Measurements from ENCODE around the gene KRTAP4-8.
"Not testable (repeated sequence)": the region's sequence is repeated elsewhere in the genome, so short reads cannot be mapped to it uniquely, and the experiment has no call there.

KRTAP4-8 gene

DNA sequence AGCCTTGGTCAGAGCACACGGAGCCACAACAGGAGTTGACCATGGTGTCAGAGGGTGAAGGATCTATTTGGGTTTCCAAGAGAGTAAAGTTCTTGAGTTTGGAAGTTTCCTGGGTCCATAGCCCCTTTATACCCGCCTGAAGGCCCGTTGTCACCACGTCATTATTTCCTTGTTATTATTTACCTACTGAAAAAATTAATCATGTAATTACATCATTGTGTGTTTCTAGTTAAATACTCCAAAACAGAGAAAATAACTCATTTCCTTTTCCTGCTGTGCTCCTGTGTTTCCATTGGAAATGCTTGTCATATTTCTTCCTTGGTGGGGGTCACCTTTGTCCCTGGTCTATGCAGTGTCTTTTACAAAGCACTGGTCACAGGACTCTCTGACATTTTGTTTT lies at the start of gene KRTAP4-8:
Gene KRTAP4-8, minus strand, starts transcription at position 101 of the 400 bp plus-strand sequence. Its CDS starts 58 bp downstream, at position 43.
- DNase-seq: no peak

DNA sequence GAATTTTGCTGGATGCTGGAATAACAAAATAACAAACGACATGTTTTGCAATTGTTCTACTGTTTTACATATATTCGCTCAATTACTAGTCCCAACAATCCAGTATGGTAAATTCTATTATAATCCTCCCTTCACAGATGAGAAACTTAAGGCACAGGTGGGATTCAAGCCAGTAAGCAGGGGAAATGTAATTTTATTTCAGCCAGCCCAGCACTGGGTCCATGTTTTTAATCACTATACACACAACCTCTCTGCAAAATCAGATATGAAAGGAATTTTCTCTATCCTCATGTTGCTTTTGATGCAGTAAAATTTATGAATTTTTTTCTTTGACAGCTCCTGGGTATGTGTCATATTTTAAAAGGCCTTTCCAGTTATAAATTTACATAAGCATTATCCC lies 47.3 kb upstream of the KRTAP4-8 start:
- no peak for DNase-seq

DNA sequence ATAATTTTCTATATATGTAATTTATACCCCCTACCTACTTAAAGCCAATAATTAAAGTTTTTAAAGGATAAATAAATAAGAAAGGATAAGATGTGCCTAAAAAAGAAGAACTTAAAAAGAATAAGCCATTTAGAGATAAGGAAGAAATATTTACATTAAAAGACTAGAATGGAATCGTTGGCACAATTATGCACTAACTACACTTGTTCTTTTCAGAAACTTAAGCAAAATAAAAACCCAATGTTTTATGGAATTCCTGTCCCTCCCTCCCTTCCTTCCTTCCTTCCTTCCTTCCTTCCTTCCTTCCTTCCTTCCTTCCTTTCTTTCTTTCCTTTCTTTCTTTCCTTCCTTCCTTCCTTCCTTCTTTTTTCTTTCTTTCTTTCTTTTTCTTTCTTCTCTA lies 46.9 kb upstream of the KRTAP4-8 start:
- DNase-seq: no peak

DNA sequence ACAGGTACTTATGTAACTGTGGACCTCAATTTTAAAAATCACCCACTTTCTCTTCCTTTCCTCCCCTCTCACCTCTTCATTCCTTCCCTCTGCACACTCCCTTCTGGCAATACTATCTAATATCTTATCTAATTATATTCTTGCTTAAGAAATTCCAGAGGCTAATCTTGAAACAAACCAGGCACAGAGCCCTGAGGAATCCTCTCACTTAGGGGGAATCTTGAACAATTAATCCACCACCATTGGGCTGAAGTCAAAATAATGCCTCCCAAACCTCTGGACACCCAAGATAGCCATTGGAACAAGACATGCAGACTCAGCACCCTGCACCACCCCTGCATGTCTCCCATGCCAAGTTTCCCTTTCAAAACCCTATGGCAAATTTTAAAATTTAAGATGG lies 43.4 kb upstream of the KRTAP4-8 start:
- no peak for DNase-seq

GRCh38 chr17:41140360-41141131 lies 42.6 kb upstream of the KRTAP4-8 start, which contains the start of gene KRTAP4-6:
Gene KRTAP4-6 (minus strand): TSS chr17:41140544. CDS start chr17:41140487, 57 bp downstream.
- DNase-seq: no peak

DNA sequence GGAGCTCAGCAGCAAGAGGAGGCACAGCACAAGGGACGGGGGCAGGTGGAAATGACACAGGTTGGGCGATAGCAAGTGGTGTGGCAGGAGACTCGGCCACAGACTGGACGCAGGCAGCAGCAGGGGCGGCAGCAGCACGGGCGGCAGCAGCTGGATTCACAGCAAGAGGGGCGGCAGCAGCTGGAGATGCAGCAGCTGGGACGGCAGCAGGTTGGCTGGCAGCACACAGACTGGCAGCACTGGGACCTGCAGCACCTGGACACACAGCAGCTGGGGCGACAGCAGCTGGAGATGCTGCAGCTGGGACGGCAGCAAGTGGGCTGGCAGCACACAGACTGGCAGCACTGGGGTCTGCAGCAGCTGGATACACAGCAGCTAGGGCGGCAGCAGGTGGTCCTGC lies 41.9 kb upstream of the KRTAP4-8 start:
- not testable (repeated sequence) for DNase-seq

DNA sequence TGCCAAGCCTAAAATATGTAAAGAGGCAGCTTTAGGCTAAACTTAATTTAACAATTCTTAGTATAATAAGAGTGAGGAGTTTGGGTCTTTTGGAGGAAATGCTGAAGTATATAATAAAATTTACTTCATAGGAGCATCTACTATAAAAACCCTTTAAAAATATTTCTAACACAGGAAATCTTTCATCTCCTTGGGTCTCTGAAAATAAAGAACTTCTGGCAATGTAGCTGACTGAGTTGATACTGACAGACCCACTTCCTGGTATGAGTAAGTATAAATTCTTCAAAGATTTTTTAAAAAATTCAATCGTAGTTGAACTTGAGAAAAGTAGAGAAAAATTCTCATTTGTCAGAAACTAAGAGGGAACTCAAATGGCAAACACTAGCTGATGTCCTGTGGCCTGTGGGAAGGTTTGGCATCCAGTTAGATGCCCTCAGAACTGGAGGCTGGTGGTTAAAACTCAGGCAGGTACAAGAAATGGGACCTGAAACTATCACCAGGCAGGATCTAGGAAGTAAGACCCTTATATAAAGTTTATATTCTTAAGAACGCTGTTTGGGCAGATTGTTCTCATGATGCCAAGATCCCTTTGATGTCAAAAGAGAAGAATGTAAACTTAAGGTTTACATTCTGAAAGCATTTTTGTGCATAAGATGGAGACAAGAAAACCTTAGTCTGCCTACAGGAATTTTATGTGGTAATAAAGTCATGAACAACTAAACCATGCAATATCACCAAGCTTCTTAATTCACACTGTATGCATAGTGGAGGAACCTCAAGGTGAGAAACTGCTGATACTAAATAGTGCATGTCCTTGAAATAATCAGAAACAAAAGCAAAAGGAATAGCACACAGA lies 36.2 kb upstream of the KRTAP4-8 start:
- no peak for DNase-seq

- DNase-seq: no peak
These were observed 34.0 kb upstream of the KRTAP4-8 start for GRCh38 chr17:41131979-41132378.

DNA sequence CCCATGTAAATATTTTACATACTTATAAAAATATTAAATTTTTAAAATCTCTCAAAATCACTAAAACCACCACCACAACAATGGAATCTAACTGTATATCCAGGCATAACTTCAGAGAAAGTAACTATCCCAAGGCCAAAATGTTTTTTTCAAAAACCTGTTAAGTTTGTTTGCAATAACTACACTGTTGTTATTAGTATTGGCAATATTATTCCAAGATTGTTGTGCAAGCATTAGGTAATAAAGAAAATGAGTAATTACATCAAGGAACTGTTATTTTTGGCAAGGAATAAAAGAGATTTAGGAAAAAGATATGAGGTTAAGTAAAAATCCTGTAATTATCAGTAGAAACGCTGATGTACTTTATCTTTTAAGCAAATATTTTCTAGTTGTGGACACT lies 29.4 kb upstream of the KRTAP4-8 start:
- DNase-seq: no peak

DNA sequence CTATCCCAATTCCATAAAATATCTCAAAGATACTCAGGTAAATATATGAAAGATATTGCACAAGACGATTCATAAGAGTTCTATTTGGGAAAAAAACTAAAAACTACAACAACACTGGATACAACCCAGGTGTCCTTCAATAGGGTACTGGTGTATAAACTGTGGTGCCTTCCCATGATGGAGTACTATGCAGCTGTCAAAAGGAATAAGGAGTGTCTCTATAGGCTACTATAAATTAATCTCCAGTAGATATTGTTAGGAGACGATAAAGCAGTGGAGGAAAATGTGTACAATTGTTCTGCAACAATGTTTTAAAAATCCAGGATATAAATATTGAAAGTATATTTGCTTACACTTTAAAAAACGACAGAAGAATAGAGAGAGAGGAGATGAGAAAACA lies 28.5 kb upstream of the KRTAP4-8 start:
- no peak for DNase-seq

GRCh38 chr17:41125064-41125463 lies 27.1 kb upstream of the KRTAP4-8 start:
- no peak for DNase-seq

- not testable (repeated sequence) for DNase-seq
These were observed 26.0 kb upstream of the KRTAP4-8 start, which contains the start of gene KRTAP4-12 for GRCh38 chr17:41123991-41124371. Gene KRTAP4-12 (minus strand): TSS chr17:41124182. CDS start chr17:41124122, 60 bp downstream.

DNA sequence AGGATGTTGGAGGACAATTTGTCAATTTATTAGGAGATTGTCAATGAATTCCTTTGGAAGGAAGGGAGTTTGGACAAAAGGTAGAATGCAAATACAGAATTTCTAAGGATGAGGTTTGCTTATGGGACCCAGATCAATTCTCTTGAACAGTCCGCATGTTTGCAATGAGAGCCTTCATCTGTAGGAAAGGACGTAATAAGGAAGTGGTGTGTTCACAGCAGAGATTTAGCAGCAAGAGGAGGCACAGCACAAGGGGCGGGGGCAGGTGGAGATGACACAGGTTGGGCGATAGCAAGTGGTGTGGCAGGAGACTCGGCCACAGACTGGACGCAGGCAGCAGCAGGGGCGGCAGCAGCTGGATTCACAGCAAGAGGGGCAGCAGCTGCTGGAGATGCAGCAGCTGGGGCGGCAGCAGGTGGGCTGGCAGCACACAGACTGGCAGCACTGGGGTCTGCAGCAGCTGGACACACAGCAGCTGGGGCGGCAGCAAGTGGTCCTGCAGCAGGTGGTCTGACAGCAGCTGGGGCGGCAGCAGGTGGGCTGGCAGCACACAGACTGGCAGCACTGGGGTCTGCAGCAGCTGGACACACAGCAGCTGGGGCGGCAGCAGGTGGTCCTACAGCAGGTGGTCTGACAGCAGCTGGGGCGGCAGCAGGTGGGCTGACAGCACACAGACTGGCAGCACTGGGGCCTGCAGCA lies 25.5 kb upstream of the KRTAP4-8 start:
- DNase-seq: not testable (repeated sequence)

DNA sequence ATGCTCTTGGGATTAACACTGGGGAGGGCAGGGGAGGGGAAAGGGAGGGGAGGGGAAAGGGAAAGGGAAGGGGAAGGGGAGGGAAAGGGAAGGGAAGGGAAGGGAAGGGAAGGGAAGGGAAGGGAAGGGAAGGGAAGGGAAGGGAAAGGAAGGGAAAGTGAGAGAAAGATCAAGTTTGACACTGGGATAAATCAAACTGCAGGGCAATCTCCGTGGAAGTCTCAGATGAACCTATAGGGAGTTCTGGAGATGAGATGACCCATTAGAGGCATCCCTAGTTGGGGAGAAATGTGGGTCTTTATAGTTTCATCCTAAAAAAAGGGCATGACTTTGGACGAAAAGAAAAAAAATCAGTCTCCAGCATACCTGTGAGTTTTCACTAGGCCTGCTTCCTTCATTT lies 23.8 kb upstream of the KRTAP4-8 start:
- DNase-seq: no peak

- peak; percentile 11 for DNase-seq
These were observed 22.1 kb upstream of the KRTAP4-8 start for GRCh38 chr17:41119696-41120690.

GRCh38 chr17:41118721-41119120 lies 20.8 kb upstream of the KRTAP4-8 start:
- no peak for DNase-seq

DNA sequence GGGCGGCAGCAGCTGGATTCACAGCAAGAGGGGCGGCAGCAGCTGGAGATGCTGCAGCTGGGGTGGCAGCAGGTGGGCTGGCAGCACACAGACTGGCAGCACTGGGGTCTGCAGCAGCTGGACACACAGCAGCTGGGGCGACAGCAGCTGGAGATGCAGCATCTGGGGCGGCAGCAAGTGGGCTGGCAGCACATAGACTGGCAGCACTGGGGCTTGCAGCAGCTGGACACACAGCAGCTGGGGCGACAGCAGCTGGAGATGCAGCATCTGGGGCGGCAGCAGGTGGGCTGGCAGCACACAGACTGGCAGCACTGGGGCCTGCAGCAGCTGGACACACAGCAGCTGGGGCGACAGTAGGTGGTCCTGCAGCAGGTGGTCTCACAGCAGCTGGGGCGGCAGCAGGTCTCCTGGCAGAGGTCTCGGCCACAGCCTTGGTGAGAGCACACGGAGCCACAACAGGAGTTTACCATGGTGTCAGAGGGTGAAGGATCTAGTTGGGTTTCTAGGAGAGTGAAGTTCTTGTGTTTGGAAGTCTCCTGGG lies 20.0 kb upstream of the KRTAP4-8 start, which contains the start of gene KRTAP4-11:
Gene KRTAP4-11, minus strand, starts transcription at position 528 of the 541 bp plus-strand sequence. Its CDS starts 58 bp downstream, at position 470.
- DNase-seq: not testable (repeated sequence)

DNA sequence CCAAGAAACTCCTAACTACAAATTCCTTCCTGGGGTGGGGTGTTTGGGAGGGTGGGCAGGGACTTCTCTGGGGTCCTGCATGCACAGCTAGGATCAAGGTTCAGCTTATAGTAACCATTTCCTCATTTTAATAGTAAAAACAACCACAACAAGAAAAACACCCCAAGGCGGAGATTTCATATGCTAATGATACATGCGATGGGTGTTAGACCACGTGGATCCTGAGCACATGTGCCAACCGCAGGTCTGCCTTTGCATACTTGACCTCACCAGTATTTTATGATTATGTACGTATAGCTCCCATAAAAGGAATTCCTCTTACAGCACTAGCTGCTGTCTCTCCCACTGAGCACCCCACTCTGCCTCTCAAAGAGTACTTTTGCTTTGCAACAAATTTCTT lies 18.4 kb upstream of the KRTAP4-8 start:
- no peak for DNase-seq

DNA sequence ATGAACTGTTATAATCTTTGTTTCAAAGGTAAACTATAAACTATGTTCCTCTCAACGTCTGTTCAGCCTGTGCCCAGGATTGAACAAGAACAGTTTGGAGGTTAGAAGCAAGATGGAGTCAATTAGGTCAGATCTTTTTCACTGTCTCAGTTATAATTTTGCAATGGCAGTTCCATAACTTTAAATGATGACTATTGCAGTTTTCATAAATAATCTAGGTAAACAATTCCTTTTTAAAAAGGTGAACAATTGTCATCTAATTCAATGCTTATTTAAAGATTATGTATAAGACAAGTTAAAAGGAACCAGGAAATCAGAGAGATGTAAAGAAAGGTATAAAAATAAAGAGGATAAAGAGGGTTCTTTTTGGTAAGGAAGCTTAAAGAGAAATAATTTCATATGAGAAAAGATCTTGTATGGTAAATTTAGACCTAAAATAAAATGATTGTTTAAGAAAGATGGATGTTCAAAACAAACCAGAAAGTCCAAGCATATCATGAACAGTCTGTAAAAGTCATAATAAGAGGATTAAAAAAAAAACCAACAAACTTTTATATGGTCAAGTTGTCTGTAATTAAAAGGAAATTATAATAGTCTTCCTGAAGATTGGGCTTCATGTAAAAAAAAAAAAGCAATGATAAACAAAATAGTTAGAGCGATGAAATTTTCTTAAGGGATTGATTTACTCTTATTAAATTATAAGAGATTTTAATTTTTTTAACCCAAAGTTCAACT lies 13.4 kb upstream of the KRTAP4-8 start:
- no peak for DNase-seq

DNA sequence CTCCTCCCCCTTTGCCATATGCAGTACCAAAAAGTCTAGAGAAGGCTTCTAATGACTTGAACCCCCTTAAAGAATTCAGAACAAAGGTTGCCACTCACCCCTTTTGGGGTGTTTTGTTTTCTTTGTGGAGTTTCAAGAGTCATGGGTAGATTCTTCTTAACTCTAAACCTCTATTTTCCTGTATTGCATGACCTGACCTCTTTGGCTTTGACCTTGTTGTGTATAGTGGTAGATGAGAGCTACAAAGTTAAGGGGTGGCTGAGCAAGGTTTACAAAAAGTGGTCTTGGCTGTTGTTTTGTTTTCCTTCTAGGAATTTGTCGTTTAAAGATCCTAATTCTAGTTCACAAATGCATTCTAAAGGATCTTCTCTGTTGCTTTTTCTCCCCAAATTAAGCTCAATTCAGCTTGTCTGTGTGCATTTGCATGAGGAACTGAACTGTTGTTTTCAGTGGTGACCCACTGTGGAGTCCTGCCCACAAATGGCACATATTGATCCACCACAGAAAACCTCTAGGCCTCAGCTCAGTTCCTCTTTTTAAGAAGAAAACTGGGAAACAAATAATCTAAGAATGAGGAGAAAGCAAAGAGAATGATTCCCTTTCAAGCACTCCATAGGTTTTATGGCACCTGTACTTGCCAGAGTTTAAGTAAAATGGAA lies 10.9 kb upstream of the KRTAP4-8 start:
- DNase-seq: not testable (repeated sequence)

All from OCI-M1 (cell line).